NCI-H1436 treated with DMSO at 0.1 percent for 48 hours (cell line): Measurements from ENCODE around the gene MTHFSD.

Experiments
- DNase-seq: peaks from one replicate; lab custom pipeline; 2025; lab: John Stamatoyannopoulos, UW

Gene MTHFSD

GRCh38 chr16:86570558-86571529 lies 15.8 kb upstream of the MTHFSD start:
- DNase-seq, result no peak

GRCh38 chr16:86569701-86570447 lies 14.8 kb upstream of the MTHFSD start:
- DNase-seq, result no peak

- DNase-seq, result no peak
These were observed 13.9 kb upstream of the MTHFSD start for GRCh38 chr16:86568677-86569623.

- DNase-seq, result no peak
These were observed 12.9 kb upstream of the MTHFSD start for GRCh38 chr16:86567701-86568581.

- no peak for DNase-seq
These were observed 12.1 kb upstream of the MTHFSD start for GRCh38 chr16:86566966-86567700.

- no peak for DNase-seq
These were observed 11.5 kb upstream of the MTHFSD start, which contains the start of gene FOXC2 for GRCh38 chr16:86566601-86566965. FOXC2 (plus strand) TSS chr16:86566829; CDS start chr16:86567336, 507 bp downstream.

- no peak for DNase-seq
These were observed 10.8 kb upstream of the MTHFSD start for GRCh38 chr16:86565644-86566511.

GRCh38 chr16:86565181-86565631 lies 10.2 kb upstream of the MTHFSD start:
- DNase-seq, result no peak

GRCh38 chr16:86563469-86564345 lies 8.7 kb upstream of the MTHFSD start:
- DNase-seq, result peak; percentile 44

GRCh38 chr16:86562356-86562755 lies 7.3 kb upstream of the MTHFSD start:
- no peak for DNase-seq

GRCh38 chr16:86559802-86560305 lies 4.8 kb upstream of the MTHFSD start:
- no peak for DNase-seq

- no peak for DNase-seq
These were observed 3.5 kb upstream of the MTHFSD start for GRCh38 chr16:86558355-86559193.

GRCh38 chr16:86557587-86557986 lies 2.6 kb upstream of the MTHFSD start:
- no peak for DNase-seq

GRCh38 chr16:86556576-86556975 lies 1.5 kb upstream of the MTHFSD start:
- DNase-seq, result no peak

- DNase-seq, result no peak
These were observed 655 bp upstream of the MTHFSD start for GRCh38 chr16:86555704-86556075.

GRCh38 chr16:86554599-86554916 lies 477 bp downstream of the MTHFSD start:
- no peak for DNase-seq

GRCh38 chr16:86553356-86553755 lies 1.7 kb downstream of the MTHFSD start:
- DNase-seq, result no peak
